Measurements from ENCODE around the gene PABPC1L2A. TPM values are rescaled to one million over a fixed set of nuclear protein-coding genes. Genes with fewer than 3 reads are reported as not detected.

The PABPC1L2A gene
- not detected in 2 replicates for total RNA-seq

DNA sequence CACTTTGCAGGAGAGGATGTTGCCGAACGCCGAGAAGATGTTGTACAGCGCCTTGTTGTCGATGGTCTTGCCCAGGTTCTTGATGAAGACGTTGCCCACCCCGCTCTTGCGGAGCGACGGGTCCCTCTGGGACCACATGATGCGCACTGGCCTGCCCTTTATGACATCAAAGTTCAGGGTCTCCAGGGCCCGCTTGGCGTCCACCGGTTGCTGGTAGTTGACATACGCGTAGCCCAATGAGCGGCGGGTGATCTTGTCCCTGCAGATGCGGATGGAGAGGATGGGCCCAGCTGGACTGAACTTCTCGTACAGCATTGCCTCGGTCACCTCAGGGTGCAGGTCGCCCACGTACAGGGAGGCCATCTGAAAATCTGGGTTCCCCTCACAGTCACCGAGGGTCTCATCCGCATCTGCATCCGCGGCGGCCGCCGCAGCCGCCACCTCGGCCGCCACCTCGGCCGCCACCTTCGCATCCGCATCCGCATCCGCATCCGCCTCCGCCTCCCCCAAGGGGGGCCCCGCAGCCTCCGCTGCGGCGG lies at the start of gene PABPC1L2A:
TSS of gene PABPC1L2A (minus strand) at position 489 of the 539 bp plus-strand sequence. CDS start at position 363, 126 bp downstream.

Other genes starting within 250 kb of the PABPC1L2A start
- not detected in 2 replicates for gene FAM236C, start 166.9 kb downstream of the PABPC1L2A start, total RNA-seq
- gene FAM236A, start 141.3 kb downstream of the PABPC1L2A start, total RNA-seq = not detected in 2 replicates
- gene DMRTC1, start 135.7 kb downstream of the PABPC1L2A start, total RNA-seq = not detected in 2 replicates
- not detected in 2 replicates for gene PABPC1L2B, start 76.6 kb downstream of the PABPC1L2A start, total RNA-seq
- gene NAP1L2, start 135.3 kb upstream of the PABPC1L2A start, total RNA-seq = 0.24 and 0.43 TPM in 2 replicates

All from tracheal epithelial cell (primary cell).